Uterus (tissue), 4 donors: ENCODE data around the gene GRWD1. TPM values are rescaled to one million over a fixed set of nuclear protein-coding genes. Genes with fewer than 3 reads are reported as not detected.

Experiments used
- DNase-seq, 2 donors: peaks; one replicate each; pipeline ENCODE4 v3.0.0-alpha.2; 2019 to 2020
- H3K27ac ChIP-seq, 2 donors: fragments of 200-600 bp; sonication (generic); 1 replicate in 1 of 2; 2 replicates in 1 of 2; pipeline ENCODE4 v1.5.1; 2016 to 2018
- H3K27me3 ChIP-seq, 2 donors: fragments of 200-600 bp; sonication (generic); one replicate each; pipeline ENCODE4 v1.5.1; 2018 to 2019; ENCODE audit warnings: control low read depth in 1 of 2
- H3K36me3 ChIP-seq, 2 donors: fragments of 200-600 bp; sonication (generic); one replicate each; pipeline ENCODE4 v1.5.1; 2019; ENCODE audit warnings: control low read depth in 1 of 2
- H3K4me1 ChIP-seq, 2 donors: fragments of 200-600 bp; sonication (generic); one replicate each; pipeline ENCODE4 v1.5.1; 2018 to 2019; ENCODE audit warnings: control low read depth in 1 of 2
- H3K4me3 ChIP-seq, 2 donors: fragments of 200-600 bp; sonication (generic); 1 replicate in 1 of 2; 2 replicates in 1 of 2; pipeline ENCODE4 v1.5.1; 2018 to 2019; ENCODE audit warnings: mild to moderate bottlenecking in 1 of 2
- H3K9me3 ChIP-seq, 2 donors: fragments of 200-600 bp; sonication (generic); one replicate each; pipeline ENCODE4 v1.5.1; 2019; ENCODE audit warnings: control low read depth in 1 of 2
- CTCF ChIP-seq, 4 experiments: fragments of 200-600 bp in 2 of 4; fragments of 450-650 bp in 2 of 4; sonication (generic) in 2 of 4; IDR thresholded peaks; one replicate each; pipeline ENCODE4 v1.5.1; 2016 to 2019; ENCODE audit warnings: antibody characterized with exemption in 4 of 4, mild to moderate bottlenecking in 2 of 4, moderate library complexity in 1 of 4
- POLR2A ChIP-seq, 2 donors: fragments of 450-650 bp; IDR thresholded peaks; one replicate each; pipeline ENCODE4 v1.6.1; 2016; ENCODE audit warnings: antibody characterized with exemption in 2 of 2, mild to moderate bottlenecking in 1 of 2, moderate library complexity in 1 of 2
- intact Hi-C: fragments of 100-400 bp; cut with DNase I; formaldehyde crosslinking; loops from one replicate; pipeline ENCODE4 v1.15.1; 2023; ENCODE audit warnings: low total_unique reads
- total RNA-seq, 4 donors: library from RNA; depleted of rRNA in 3 of 4; stranded (reverse); fragments of >200 nt in 3 of 4; gene quantifications; one replicate each; pipeline versions ENCODE4 v1.1.0 to v1.2.4, GENCODE V29; 2014 to 2023
- donor health status: DM: yes; HTN: yes; CAD: no.

Gene GRWD1
- total RNA-seq, 4 donors from 2014 or later, result 7.7 to 33.8 (median 21.3) TPM

DNA sequence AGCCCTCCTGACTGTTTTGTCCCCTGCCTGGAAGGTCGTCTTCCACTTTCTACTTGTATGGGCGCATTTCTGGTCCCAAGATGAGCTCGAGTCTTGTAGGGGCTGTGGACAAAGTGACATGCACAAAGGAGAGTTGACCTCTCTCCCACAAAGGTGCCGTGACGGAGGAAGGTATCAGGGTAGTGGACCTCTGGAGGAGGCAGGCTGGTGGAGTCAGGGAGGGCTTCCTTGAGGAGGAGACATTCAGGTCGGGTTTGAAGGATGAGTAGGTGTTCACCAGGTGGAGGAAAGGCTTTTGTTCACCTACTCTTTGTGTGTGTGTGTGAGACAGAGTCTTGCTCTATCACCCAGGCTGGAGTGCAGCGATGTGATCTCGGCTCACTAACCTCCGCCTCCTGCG is 25.1 kb downstream of the GRWD1 start:
- no peak for DNase-seq
- peaks cover 0 to 6% of the 10 kb centered on the region in 2 donors for H3K4me1 ChIP-seq
- no peaks in the 10 kb centered on the region for H3K9me3 ChIP-seq
- no peaks in the 10 kb centered on the region for H3K27me3 ChIP-seq
- intact Hi-C loops, result no loop called here
- no peak overlapping the region for H3K27ac ChIP-seq
- H3K4me3 ChIP-seq, result no peak overlapping the region
- no peaks in the 10 kb centered on the region for H3K36me3 ChIP-seq
- TF ChIP-seq POLR2A (IDR thresholded peaks at IDR 0.05) (no peak), CTCF (IDR thresholded peaks at IDR 0.05) (no peak)

GRCh38 chr19:48471836-48472235 is 26.1 kb downstream of the GRWD1 start:
- Histone ChIP-seq H3K4me3 (no peak overlapping the region), H3K27me3 (no peaks in the 10 kb centered on the region), H3K9me3 (no peaks in the 10 kb centered on the region), H3K36me3 (no peaks in the 10 kb centered on the region), H3K27ac (no peak overlapping the region), H3K4me1 (peaks cover 0 to 6% of the 10 kb centered on the region in 2 donors)
- TF ChIP-seq POLR2A (IDR thresholded peaks at IDR 0.05) (no peak), CTCF (IDR thresholded peaks at IDR 0.05) (no peak)
- intact Hi-C loops, result no loop called here
- no peak for DNase-seq

DNA sequence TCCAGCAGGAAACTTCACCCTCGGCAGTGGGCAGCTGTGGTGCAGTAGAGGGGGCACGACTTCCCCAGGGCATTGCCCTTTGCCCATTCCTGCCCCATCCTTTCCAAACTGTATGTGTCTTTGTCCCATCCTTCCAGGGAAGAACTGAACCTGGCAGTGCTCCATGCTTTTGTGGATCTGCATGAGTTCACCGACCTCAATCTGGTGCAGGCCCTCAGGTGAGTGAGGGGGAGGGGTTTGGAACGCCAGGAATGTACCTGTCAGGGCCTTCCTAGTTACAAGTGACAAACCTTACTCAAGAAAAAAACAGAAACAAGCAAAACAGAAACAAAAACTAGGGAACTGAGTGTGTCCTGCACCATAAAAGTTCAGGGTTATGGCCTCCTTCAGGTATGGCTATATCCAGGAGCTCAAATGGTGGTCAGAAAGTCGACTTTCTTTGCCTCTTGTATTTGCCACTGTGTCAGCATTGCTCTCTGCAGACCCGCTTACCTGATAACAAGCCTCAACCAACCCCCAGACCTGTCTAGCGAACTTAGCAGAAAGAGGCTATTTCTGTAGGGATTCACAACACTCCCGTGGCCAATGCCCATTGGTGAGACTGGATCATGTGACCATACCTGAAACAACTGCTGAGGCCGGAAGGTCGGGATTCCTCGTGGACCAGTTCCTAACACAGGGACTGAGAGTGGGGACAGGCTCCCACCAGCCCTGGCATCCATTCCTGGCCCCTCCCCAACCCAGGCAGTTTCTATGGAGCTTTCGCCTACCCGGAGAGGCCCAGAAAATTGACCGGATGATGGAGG is 27.6 kb downstream of the GRWD1 start:
- Histone ChIP-seq H3K27me3 (no peaks in the 10 kb centered on the region), H3K27ac (no peak overlapping the region), H3K4me3 (no peak overlapping the region), H3K4me1 (peaks cover 0 to 6% of the 10 kb centered on the region in 2 donors), H3K36me3 (no peaks in the 10 kb centered on the region), H3K9me3 (no peaks in the 10 kb centered on the region)
- DNase-seq, result no peak
- intact Hi-C loops, result no loop called here
- TF ChIP-seq CTCF (IDR thresholded peaks at IDR 0.05) (no peak), POLR2A (IDR thresholded peaks at IDR 0.05) (no peak)

- DNase-seq, result no peak
- no peaks in the 10 kb centered on the region for H3K9me3 ChIP-seq
- no peak overlapping the region for H3K4me3 ChIP-seq
- H3K27ac ChIP-seq, result no peak overlapping the region
- no peaks in the 10 kb centered on the region for H3K36me3 ChIP-seq
- TF ChIP-seq CTCF (IDR thresholded peaks at IDR 0.05) (no peak), POLR2A (IDR thresholded peaks at IDR 0.05) (no peak)
- no peaks in the 10 kb centered on the region for H3K27me3 ChIP-seq
- H3K4me1 ChIP-seq, result peaks cover 0 to 6% of the 10 kb centered on the region in 2 donors
- intact Hi-C loops, result no loop called here
Measured at GRCh38 chr19:48474084-48474592, 28.4 kb downstream of the GRWD1 start.

- TF ChIP-seq CTCF (IDR thresholded peaks at IDR 0.05), result no peak
- no peak for TF ChIP-seq POLR2A (IDR thresholded peaks at IDR 0.05)
- no peak for DNase-seq
- H3K9me3 ChIP-seq, result no peaks in the 10 kb centered on the region
- no peak overlapping the region for H3K27ac ChIP-seq
- H3K4me3 ChIP-seq, result no peak overlapping the region
- intact Hi-C loops, result no loop called here
- H3K4me1 ChIP-seq, result peaks cover 0 to under 1% of the 10 kb centered on the region in 2 donors
- no peaks in the 10 kb centered on the region for H3K36me3 ChIP-seq
- H3K27me3 ChIP-seq, result no peaks in the 10 kb centered on the region
Measured at GRCh38 chr19:48475369-48476068, 29.7 kb downstream of the GRWD1 start.
